ENCODE data around the gene VIPR2. TPM values are rescaled to one million over a fixed set of nuclear protein-coding genes. Genes with fewer than 3 reads are reported as not detected.
A peak's percentile ranks its signal among the peaks of the same experiment; 100 is the strongest.

The VIPR2 gene
- total and polyA plus RNA-seq, 7 experiments from 2014 or later = 0.27 to 1.3 (median 0.98) TPM; not detected in 4

DNA sequence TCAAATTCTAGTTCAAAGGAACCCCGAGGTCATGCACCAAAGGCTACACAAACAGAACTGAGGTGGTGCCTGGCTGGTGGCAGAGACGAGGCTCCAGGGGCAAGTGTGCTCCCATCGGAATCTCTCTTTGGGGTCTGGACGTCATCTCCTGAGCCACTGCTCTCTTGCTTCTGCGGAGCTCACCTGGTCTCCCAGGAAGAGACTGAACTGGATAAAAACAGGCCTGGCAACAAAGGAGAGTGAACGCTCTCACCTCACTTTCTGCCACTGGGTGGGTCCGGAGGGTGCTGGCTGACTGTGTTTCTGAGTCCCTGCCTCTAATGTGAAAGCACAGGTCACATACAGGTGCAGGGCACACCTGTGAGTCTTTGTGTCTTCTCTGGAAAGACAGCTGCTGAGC, 22.4 kb downstream of the VIPR2 start:
- no peaks in the 10 kb centered on the region for H3K9me3 ChIP-seq (ENCODE audit: control insufficient read depth in 2 of 3, low read length in 3 of 3)
- CTCF ChIA-PET = no interaction called here
- Mint-ChIP-seq H3K9me3 (peaks cover 0 to 8% (median 0%) of the 10 kb centered on the region in 11 donors), H3K27ac (no peak overlapping the region), H3K36me3 (no peaks in the 10 kb centered on the region), H3K4me1 (peaks cover 0 to 9% (median 2%) of the 10 kb centered on the region in 7 donors), H3K27me3 (peaks cover 8 to 26% (median 11%) of the 10 kb centered on the region in 5 donors), H3K4me3 (no peak overlapping the region)
- no peaks in the 10 kb centered on the region for H3K36me3 ChIP-seq (ENCODE audit: control insufficient read depth in 2 of 3, insufficient read depth in 3 of 3, low read length in 3 of 3)
- POLR2A ChIA-PET = no interaction called here
- ATAC-seq (no peak), DNase-seq (no peak)
- intact Hi-C loops (cut with micrococcal nuclease) = no loop called here
- H3K4me1 ChIP-seq (ENCODE audit: control insufficient read depth in 2 of 2, insufficient read depth in 2 of 2, low read length in 2 of 2) = no peaks in the 10 kb centered on the region
- no peaks in the 10 kb centered on the region for H3K27me3 ChIP-seq (ENCODE audit: control insufficient read depth in 2 of 2, insufficient read depth in 2 of 2, low read length in 2 of 2)
- H3K4me3 ChIP-seq (ENCODE audit: low read length) = no peak overlapping the region
- H3K27ac ChIP-seq (ENCODE audit: low read depth, low read length) = no peak overlapping the region

DNA sequence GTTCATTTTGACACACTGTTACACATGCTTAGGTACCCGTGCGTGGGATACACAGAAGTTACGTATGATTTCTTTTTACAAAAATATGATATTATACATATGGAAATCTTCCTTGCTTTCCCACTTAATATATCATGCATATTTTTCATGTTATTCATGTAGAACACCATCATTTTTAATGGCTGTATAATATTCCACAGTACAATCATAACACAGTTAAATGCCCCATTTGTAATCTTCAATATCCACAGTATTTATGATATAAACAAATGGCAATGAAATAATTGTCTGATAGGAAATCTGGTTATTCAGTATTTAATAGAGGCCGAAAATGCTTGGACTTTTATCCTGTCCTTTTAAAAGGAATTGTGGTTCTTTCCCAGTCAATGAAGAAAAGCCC, 23.2 kb downstream of the VIPR2 start:
- no peak overlapping the region for H3K4me3 ChIP-seq (ENCODE audit: low read length)
- no peaks in the 10 kb centered on the region for H3K9me3 ChIP-seq (ENCODE audit: control insufficient read depth in 2 of 3, low read length in 3 of 3)
- peaks cover 0 to 9% (median 2%) of the 10 kb centered on the region in 7 donors for H3K4me1 Mint-ChIP-seq
- H3K36me3 ChIP-seq (ENCODE audit: control insufficient read depth in 2 of 3, insufficient read depth in 3 of 3, low read length in 3 of 3) = no peaks in the 10 kb centered on the region
- no peak for ATAC-seq
- H3K4me3 Mint-ChIP-seq = no peak overlapping the region
- H3K9me3 Mint-ChIP-seq = peaks cover 0 to 8% (median 0%) of the 10 kb centered on the region in 11 donors
- intact Hi-C loops (cut with micrococcal nuclease) = no loop called here
- ChIA-PET POLR2A (no interaction called here), CTCF (no interaction called here)
- no peak overlapping the region for H3K27ac Mint-ChIP-seq
- no peaks in the 10 kb centered on the region for H3K36me3 Mint-ChIP-seq
- peaks cover 7 to 29% (median 10%) of the 10 kb centered on the region in 5 donors for H3K27me3 Mint-ChIP-seq
- H3K27me3 ChIP-seq (ENCODE audit: control insufficient read depth in 2 of 2, insufficient read depth in 2 of 2, low read length in 2 of 2) = no peaks in the 10 kb centered on the region
- no peak for DNase-seq
- H3K4me1 ChIP-seq (ENCODE audit: control insufficient read depth in 2 of 2, insufficient read depth in 2 of 2, low read length in 2 of 2) = no peaks in the 10 kb centered on the region
- H3K27ac ChIP-seq (ENCODE audit: low read depth, low read length) = no peak overlapping the region

DNA sequence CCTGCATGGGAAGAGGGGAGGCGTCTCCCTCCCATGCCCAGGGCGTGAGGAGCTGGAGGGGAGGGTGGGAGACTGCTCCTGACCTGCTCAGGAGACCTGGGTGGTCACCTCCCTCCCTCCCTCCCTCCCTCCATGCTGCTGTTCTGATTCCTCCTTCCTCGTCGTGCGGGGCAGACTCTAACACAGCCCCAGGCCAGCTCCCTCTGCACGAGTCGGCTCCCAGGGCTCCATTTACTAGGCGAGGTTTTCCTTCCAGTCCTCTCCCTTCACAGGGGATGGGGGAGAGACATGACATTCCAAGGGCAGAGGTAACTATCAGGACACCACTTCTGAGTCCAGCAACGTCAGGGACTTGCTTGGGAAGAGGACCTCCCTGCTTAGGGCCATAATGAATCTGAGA, 23.6 kb downstream of the VIPR2 start:
- H3K36me3 Mint-ChIP-seq = no peaks in the 10 kb centered on the region
- no peaks in the 10 kb centered on the region for H3K27me3 ChIP-seq (ENCODE audit: control insufficient read depth in 2 of 2, insufficient read depth in 2 of 2, low read length in 2 of 2)
- ChIA-PET POLR2A (no interaction called here), CTCF (no interaction called here)
- no peak overlapping the region for H3K4me3 ChIP-seq (ENCODE audit: low read length)
- no peak for DNase-seq
- no peak overlapping the region for H3K27ac ChIP-seq (ENCODE audit: low read depth, low read length)
- H3K9me3 ChIP-seq (ENCODE audit: control insufficient read depth in 2 of 3, low read length in 3 of 3) = no peaks in the 10 kb centered on the region
- peaks cover 4 to 26% (median 8%) of the 10 kb centered on the region in 5 donors for H3K27me3 Mint-ChIP-seq
- intact Hi-C loops (cut with micrococcal nuclease) = no loop called here
- ATAC-seq = no peak
- no peak overlapping the region for H3K4me3 Mint-ChIP-seq
- H3K27ac Mint-ChIP-seq = no peak overlapping the region
- peaks cover 0 to 8% (median 0%) of the 10 kb centered on the region in 11 donors for H3K9me3 Mint-ChIP-seq
- H3K4me1 ChIP-seq (ENCODE audit: control insufficient read depth in 2 of 2, insufficient read depth in 2 of 2, low read length in 2 of 2) = no peaks in the 10 kb centered on the region
- H3K36me3 ChIP-seq (ENCODE audit: control insufficient read depth in 2 of 3, insufficient read depth in 3 of 3, low read length in 3 of 3) = no peaks in the 10 kb centered on the region
- H3K4me1 Mint-ChIP-seq = peaks cover 0 to 9% (median 2%) of the 10 kb centered on the region in 7 donors

DNA sequence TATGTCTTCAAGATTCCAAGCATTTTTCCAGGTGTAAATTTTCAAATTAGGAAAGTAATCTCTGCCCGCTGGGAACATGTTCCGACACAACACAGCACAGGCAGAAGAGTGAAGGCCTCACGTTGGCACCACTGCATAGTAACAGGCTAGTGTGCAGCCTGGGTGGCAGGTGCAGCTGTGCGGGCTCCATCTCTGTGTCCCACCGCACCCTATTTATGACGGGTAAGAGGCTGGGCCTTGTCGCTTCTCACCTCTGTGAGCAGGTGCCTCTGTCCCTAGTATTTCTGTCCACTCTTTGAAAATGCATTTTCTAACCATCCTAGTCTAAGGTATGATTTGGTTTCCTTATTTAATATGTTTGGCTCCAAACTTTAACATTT, 24.1 kb downstream of the VIPR2 start:
- H3K27me3 Mint-ChIP-seq = peaks cover 5 to 26% (median 8%) of the 10 kb centered on the region in 5 donors
- CTCF ChIA-PET = no interaction called here
- no peak overlapping the region for H3K4me3 Mint-ChIP-seq
- H3K4me3 ChIP-seq (ENCODE audit: low read length) = no peak overlapping the region
- intact Hi-C loops (cut with micrococcal nuclease) = no loop called here
- H3K4me1 ChIP-seq (ENCODE audit: control insufficient read depth in 2 of 2, insufficient read depth in 2 of 2, low read length in 2 of 2) = no peaks in the 10 kb centered on the region
- no peak overlapping the region for H3K27ac ChIP-seq (ENCODE audit: low read depth, low read length)
- POLR2A ChIA-PET = no interaction called here
- peaks cover 0 to 8% (median 0%) of the 10 kb centered on the region in 11 donors for H3K9me3 Mint-ChIP-seq
- no peaks in the 10 kb centered on the region for H3K36me3 Mint-ChIP-seq
- no peaks in the 10 kb centered on the region for H3K27me3 ChIP-seq (ENCODE audit: control insufficient read depth in 2 of 2, insufficient read depth in 2 of 2, low read length in 2 of 2)
- no peak for ATAC-seq
- H3K27ac Mint-ChIP-seq = no peak overlapping the region
- H3K36me3 ChIP-seq (ENCODE audit: control insufficient read depth in 2 of 3, insufficient read depth in 3 of 3, low read length in 3 of 3) = no peaks in the 10 kb centered on the region
- no peak for DNase-seq
- no peaks in the 10 kb centered on the region for H3K9me3 ChIP-seq (ENCODE audit: control insufficient read depth in 2 of 3, low read length in 3 of 3)
- H3K4me1 Mint-ChIP-seq = peaks cover 0 to 9% (median 2%) of the 10 kb centered on the region in 7 donors

DNA sequence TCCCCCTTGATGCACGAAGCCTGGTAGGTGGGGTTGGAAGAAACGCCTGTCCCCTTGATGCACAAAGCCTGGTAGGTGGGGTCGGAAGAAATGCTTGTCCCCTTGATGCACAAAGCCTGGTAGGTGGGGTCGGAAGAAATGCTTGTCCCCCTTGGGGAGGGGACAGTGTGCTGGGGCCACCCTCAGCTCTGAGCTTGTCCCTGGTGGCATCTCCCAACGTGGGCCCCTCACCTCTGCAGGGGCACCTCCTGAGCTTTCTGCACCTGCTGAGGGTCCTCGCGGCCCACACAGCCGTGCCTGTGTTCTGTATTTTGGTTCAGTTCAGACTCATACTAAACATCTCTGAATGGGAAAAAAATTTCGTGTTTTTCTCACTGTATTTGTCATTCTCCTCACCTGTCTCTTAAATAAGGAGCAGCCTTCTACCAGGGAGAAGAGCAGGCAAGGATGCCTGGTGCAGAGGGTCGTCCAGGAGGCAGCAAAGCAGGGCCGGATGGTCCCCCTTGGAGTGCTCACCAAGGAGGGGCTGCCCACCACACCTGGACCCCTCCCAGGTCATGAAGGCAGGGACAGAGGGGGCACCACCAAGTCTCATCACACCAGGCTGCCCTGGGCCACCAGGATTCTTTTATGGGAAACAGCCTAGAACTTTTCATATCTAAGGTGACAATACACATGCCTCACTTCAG, 24.7 kb downstream of the VIPR2 start:
- Mint-ChIP-seq H3K27me3 (peaks cover 5 to 22% (median 9%) of the 10 kb centered on the region in 5 donors), H3K27ac (no peak overlapping the region), H3K4me1 (peaks cover 0 to 9% (median 2%) of the 10 kb centered on the region in 7 donors), H3K36me3 (no peaks in the 10 kb centered on the region), H3K4me3 (no peak overlapping the region), H3K9me3 (peaks cover 0 to 8% (median 0%) of the 10 kb centered on the region in 11 donors)
- intact Hi-C loops (cut with micrococcal nuclease) = no loop called here
- ChIA-PET POLR2A (no interaction called here), CTCF (no interaction called here)
- Histone ChIP-seq H3K27ac (ENCODE audit: low read depth, low read length) (no peak overlapping the region), H3K9me3 (ENCODE audit: control insufficient read depth in 2 of 3, low read length in 3 of 3) (no peaks in the 10 kb centered on the region), H3K27me3 (ENCODE audit: control insufficient read depth in 2 of 2, insufficient read depth in 2 of 2, low read length in 2 of 2) (no peaks in the 10 kb centered on the region), H3K4me3 (ENCODE audit: low read length) (no peak overlapping the region), H3K4me1 (ENCODE audit: control insufficient read depth in 2 of 2, insufficient read depth in 2 of 2, low read length in 2 of 2) (no peaks in the 10 kb centered on the region), H3K36me3 (ENCODE audit: control insufficient read depth in 2 of 3, insufficient read depth in 3 of 3, low read length in 3 of 3) (no peaks in the 10 kb centered on the region)
- ATAC-seq = no peak
- no peak for DNase-seq

DNA sequence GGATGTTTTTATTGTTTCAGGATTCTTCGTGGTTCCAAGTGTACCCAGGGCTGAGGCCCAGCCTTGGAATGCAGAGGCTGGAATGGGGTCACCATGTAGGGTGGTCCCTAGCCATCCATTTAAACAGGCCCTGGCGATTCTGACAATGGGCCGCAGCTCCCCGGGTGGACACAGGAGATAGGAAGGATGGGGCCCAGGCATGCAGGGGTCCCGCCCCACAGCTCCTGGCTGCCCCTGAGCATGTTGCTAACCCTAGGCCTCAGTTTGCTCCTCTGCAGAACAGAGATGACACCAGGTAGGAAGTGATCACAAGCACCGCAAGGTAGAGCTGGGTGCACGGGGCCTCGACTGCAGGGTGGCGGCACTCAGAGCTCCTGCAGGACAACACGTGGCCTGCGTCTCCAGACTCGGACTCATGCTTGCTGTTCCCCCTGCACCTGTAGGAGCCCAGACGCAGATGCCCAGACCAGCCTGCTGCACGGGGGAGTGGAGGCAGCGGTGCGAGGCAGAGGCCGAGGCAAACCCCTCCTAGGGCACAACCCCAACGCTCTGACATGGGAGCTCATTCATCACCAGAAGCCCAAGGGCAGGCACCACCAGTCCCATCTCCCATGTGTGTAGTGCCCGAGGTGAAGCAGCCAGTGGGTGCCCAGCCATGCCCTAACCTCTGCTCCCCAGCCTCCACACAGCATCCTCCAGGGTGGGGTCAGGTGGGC, 25.5 kb downstream of the VIPR2 start:
- no peak overlapping the region for H3K4me3 Mint-ChIP-seq
- peaks cover 0 to 9% (median 2%) of the 10 kb centered on the region in 7 donors for H3K4me1 Mint-ChIP-seq
- Histone ChIP-seq H3K9me3 (ENCODE audit: control insufficient read depth in 2 of 3, low read length in 3 of 3) (no peaks in the 10 kb centered on the region), H3K36me3 (ENCODE audit: control insufficient read depth in 2 of 3, insufficient read depth in 3 of 3, low read length in 3 of 3) (no peaks in the 10 kb centered on the region), H3K27ac (ENCODE audit: low read depth, low read length) (no peak overlapping the region), H3K4me1 (ENCODE audit: control insufficient read depth in 2 of 2, insufficient read depth in 2 of 2, low read length in 2 of 2) (no peaks in the 10 kb centered on the region), H3K4me3 (ENCODE audit: low read length) (no peak overlapping the region), H3K27me3 (ENCODE audit: control insufficient read depth in 2 of 2, insufficient read depth in 2 of 2, low read length in 2 of 2) (no peaks in the 10 kb centered on the region)
- peaks cover 5 to 26% (median 16%) of the 10 kb centered on the region in 5 donors for H3K27me3 Mint-ChIP-seq
- peaks cover 0 to 8% (median 0%) of the 10 kb centered on the region in 11 donors for H3K9me3 Mint-ChIP-seq
- ChIA-PET CTCF (no interaction called here), POLR2A (no interaction called here)
- no peak for DNase-seq
- no peak overlapping the region for H3K27ac Mint-ChIP-seq
- intact Hi-C loops (cut with micrococcal nuclease) = no loop called here
- no peak for ATAC-seq
- H3K36me3 Mint-ChIP-seq = no peaks in the 10 kb centered on the region

DNA sequence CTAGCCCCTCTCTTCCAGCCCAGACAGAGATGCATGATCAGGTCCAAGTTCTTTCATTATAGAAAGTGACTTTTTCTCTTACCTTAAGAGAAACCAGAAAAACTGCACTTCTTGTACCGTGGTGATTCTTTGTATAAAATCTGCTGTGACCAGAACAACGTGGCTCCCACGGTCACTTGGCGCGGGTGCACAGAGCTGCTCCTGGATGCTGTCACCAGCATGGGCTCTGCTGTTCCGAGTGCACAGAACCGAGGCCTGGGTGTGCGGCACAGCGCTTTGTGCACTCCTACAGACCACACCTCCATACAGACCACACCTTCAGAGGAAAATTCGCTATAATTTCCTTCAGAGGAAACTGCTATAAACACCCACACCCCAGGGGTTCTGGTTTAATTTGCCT, 26.0 kb downstream of the VIPR2 start:
- intact Hi-C loops (cut with micrococcal nuclease) = no loop called here
- Histone ChIP-seq H3K9me3 (ENCODE audit: control insufficient read depth in 2 of 3, low read length in 3 of 3) (no peaks in the 10 kb centered on the region), H3K27ac (ENCODE audit: low read depth, low read length) (no peak overlapping the region), H3K4me1 (ENCODE audit: control insufficient read depth in 2 of 2, insufficient read depth in 2 of 2, low read length in 2 of 2) (no peaks in the 10 kb centered on the region), H3K36me3 (ENCODE audit: control insufficient read depth in 2 of 3, insufficient read depth in 3 of 3, low read length in 3 of 3) (no peaks in the 10 kb centered on the region), H3K27me3 (ENCODE audit: control insufficient read depth in 2 of 2, insufficient read depth in 2 of 2, low read length in 2 of 2) (no peaks in the 10 kb centered on the region), H3K4me3 (ENCODE audit: low read length) (no peak overlapping the region)
- ATAC-seq (no peak), DNase-seq (no peak)
- H3K4me3 Mint-ChIP-seq = peak overlapping the region in 4 of 10 donors; percentile 23 to 64 (median 46)
- no peaks in the 10 kb centered on the region for H3K36me3 Mint-ChIP-seq
- H3K27ac Mint-ChIP-seq = no peak overlapping the region
- CTCF ChIA-PET = no interaction called here
- H3K9me3 Mint-ChIP-seq = peaks cover 0 to 5% (median 0%) of the 10 kb centered on the region in 11 donors
- H3K27me3 Mint-ChIP-seq = peaks cover 9 to 31% (median 18%) of the 10 kb centered on the region in 5 donors
- peaks cover 0 to 9% (median 2%) of the 10 kb centered on the region in 7 donors for H3K4me1 Mint-ChIP-seq
- POLR2A ChIA-PET = no interaction called here
